Spleen (tissue), 7 donors: Measurements from ENCODE around the gene SBK2.

Source experiments
- POLR2A ChIP-seq, 3 donors: fragments of 450-650 bp; IDR thresholded peaks; one replicate each; pipeline ENCODE4 v1.5.1; 2017; ENCODE audit warnings: antibody characterized with exemption in 3 of 3, mild to moderate bottlenecking in 1 of 3
- POLR2AphosphoS5 ChIP-seq, 3 donors: sonication (generic); formaldehyde crosslinking; IDR thresholded peaks; one replicate each; pipeline ENCODE4 v1.5.1; 2017; ENCODE audit warnings: antibody characterized with exemption in 3 of 3
- TF ChIP-seq, protein P1 (sequence below), 11 experiments: fragments of 200-600 bp in 7 of 11; fragments of 450-650 bp in 4 of 11; sonication (generic) in 4 of 11; IDR thresholded peaks in 8 of 11; conservative IDR thresholded peaks in 3 of 11; 1 replicate in 7 of 11; 2 replicates in 4 of 11; pipeline versions ENCODE4 v1.4.0 to v1.8.0; 2016 to 2021; ENCODE audit warnings: antibody characterized with exemption in 11 of 11, inconsistent platforms in 4 of 11, mild to moderate bottlenecking in 1 of 11
- donor health status: DM: no; HTN: no; CAD: no; lungs with moderate emphysema.
- donor health status: DM: no; HTN: no; CAD: no.
- donor health status: DM: no; HTN: no; CAD: no.

DNA sequence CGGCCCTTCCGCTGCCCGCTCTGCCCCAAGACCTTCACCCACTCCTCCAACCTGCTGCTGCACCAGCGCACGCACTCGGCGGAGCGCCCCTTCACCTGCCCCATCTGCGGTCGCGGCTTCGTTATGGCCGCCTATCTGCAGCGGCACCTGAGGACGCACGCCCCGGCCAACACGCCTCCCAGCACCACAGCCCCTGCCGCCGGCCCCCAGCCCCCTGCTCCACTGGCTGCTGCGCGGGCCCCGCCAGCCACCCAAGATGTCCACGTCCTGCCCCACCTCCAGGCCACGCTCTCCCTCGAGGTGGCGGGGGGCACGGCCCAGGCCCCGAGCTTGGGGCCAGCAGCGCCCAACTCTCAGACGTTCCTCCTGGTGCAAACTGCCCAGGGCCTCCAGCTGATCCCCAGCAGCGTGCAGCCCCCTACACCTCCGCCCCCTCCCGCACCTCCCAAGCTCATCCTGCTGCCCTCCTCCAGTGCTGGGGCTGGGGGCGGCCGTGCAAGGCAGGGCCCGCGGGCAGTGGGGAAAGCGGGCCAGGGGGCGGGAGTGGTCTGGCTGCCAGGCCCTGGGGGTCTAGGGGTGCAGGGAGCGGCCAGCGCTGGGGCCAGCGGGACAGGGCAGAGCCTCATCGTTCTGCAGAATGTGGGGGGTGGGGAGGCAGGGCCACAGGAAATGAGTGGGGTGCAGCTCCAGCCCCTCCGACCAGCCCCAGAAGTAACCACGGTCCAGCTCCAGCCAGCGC, 53.8 kb downstream of the SBK2 start:
- TF ChIP-seq POLR2A (IDR thresholded peaks at IDR 0.05) (no peak), POLR2AphosphoS5 (IDR thresholded peaks at IDR 0.05) (no peak)
- TF ChIP-seq, protein P1, sequence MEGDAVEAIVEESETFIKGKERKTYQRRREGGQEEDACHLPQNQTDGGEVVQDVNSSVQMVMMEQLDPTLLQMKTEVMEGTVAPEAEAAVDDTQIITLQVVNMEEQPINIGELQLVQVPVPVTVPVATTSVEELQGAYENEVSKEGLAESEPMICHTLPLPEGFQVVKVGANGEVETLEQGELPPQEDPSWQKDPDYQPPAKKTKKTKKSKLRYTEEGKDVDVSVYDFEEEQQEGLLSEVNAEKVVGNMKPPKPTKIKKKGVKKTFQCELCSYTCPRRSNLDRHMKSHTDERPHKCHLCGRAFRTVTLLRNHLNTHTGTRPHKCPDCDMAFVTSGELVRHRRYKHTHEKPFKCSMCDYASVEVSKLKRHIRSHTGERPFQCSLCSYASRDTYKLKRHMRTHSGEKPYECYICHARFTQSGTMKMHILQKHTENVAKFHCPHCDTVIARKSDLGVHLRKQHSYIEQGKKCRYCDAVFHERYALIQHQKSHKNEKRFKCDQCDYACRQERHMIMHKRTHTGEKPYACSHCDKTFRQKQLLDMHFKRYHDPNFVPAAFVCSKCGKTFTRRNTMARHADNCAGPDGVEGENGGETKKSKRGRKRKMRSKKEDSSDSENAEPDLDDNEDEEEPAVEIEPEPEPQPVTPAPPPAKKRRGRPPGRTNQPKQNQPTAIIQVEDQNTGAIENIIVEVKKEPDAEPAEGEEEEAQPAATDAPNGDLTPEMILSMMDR (IDR thresholded peaks at IDR 0.05 in 8 of 11, conservative IDR thresholded peaks at IDR 0.05 in 3 of 11) = no peak
